ENCODE results near the gene CUX1. TPM values are rescaled to one million over a fixed set of nuclear protein-coding genes. Genes with fewer than 3 reads are reported as not detected.
"Not testable (repeated sequence)": the region's sequence is repeated elsewhere in the genome, so short reads cannot be mapped to it uniquely, and the experiment has no call there.

Gene CUX1
- total RNA-seq, 1 donor from 2014 or later, result 56.5 TPM

GRCh38 chr7:102004848-102005247 is 187.4 kb downstream of the CUX1 start:
- peaks cover 7% of the 10 kb centered on the region for H3K27me3 Mint-ChIP-seq (ENCODE audit: unreplicated experiment)
- H3K4me3 Mint-ChIP-seq (ENCODE audit: unreplicated experiment), result no peak overlapping the region
- H3K9me3 Mint-ChIP-seq (ENCODE audit: unreplicated experiment), result peaks cover 5% of the 10 kb centered on the region
- no peaks in the 10 kb centered on the region for H3K36me3 Mint-ChIP-seq (ENCODE audit: unreplicated experiment)
- DNase-seq, result no peak
- no peak for TF ChIP-seq CTCF (IDR thresholded peaks at IDR 0.05; ENCODE audit: partially characterized antibody, unreplicated experiment)
- H3K27ac Mint-ChIP-seq (ENCODE audit: unreplicated experiment), result no peak overlapping the region
- H3K4me1 Mint-ChIP-seq (ENCODE audit: low read depth, unreplicated experiment), result peaks cover 15% of the 10 kb centered on the region

DNA sequence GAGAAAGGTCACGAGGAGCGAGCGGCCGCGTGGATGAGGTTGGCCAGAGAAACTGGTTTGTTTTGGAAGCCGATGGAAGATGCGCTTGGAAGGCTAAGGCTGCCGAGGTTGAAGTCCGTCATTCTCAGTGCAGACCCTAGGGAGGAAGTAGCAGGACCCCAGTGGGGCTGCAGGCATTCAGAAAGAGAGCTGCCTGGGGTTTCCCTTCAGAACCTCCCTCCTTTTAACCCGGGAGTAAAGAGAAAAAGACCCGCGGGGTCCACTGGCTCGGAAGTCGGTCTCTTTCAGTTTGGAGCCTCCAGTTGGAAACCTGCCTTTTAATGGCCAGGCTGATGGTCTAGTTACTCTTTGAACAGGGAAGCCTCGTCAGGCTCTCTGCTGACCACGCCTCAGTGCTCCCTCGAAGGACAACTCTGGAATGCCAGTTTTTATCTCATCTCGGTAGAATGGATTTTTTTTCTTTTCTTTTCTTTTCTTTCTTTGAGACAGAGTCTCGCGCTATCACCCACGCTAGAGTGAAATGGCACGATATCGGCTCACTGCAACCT is 188.6 kb downstream of the CUX1 start:
- Mint-ChIP-seq H3K27ac (ENCODE audit: unreplicated experiment) (no peak overlapping the region), H3K36me3 (ENCODE audit: unreplicated experiment) (no peaks in the 10 kb centered on the region), H3K4me3 (ENCODE audit: unreplicated experiment) (no peak overlapping the region), H3K27me3 (ENCODE audit: unreplicated experiment) (peaks cover 5% of the 10 kb centered on the region), H3K9me3 (ENCODE audit: unreplicated experiment) (peaks cover 5% of the 10 kb centered on the region), H3K4me1 (ENCODE audit: low read depth, unreplicated experiment) (peaks cover 10% of the 10 kb centered on the region)
- no peak for TF ChIP-seq CTCF (IDR thresholded peaks at IDR 0.05; ENCODE audit: partially characterized antibody, unreplicated experiment)
- no peak for DNase-seq

DNA sequence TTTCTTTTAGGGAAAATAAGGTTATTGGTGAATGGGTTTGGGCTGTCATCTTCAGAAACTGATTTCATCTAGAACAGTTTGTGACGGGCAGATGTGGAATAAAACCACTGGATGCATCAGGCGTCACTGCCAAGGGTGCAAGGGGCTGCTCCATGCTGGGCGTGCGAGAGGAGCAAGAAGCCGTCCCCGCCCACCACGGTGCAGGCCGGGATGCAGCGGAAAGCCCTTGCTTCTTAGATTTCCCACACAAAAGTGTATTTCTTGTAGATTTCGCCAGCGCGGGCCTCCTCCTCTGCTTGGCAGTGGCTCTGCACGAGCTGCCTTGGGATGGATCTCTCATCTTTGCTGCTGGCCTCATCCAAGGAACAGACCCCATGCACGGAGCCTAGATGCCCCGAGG is 189.3 kb downstream of the CUX1 start:
- DNase-seq, result no peak
- Mint-ChIP-seq H3K27me3 (ENCODE audit: unreplicated experiment) (peaks cover 5% of the 10 kb centered on the region), H3K9me3 (ENCODE audit: unreplicated experiment) (peaks cover 5% of the 10 kb centered on the region), H3K4me3 (ENCODE audit: unreplicated experiment) (no peak overlapping the region), H3K27ac (ENCODE audit: unreplicated experiment) (no peak overlapping the region), H3K4me1 (ENCODE audit: low read depth, unreplicated experiment) (peaks cover 10% of the 10 kb centered on the region), H3K36me3 (ENCODE audit: unreplicated experiment) (no peaks in the 10 kb centered on the region)
- TF ChIP-seq CTCF (IDR thresholded peaks at IDR 0.05; ENCODE audit: partially characterized antibody, unreplicated experiment), result no peak

- no peak overlapping the region for H3K4me3 Mint-ChIP-seq (ENCODE audit: unreplicated experiment)
- H3K27me3 Mint-ChIP-seq (ENCODE audit: unreplicated experiment), result peaks cover 5% of the 10 kb centered on the region
- no peak for TF ChIP-seq CTCF (IDR thresholded peaks at IDR 0.05; ENCODE audit: partially characterized antibody, unreplicated experiment)
- no peaks in the 10 kb centered on the region for H3K36me3 Mint-ChIP-seq (ENCODE audit: unreplicated experiment)
- DNase-seq, result no peak
- peaks cover 5% of the 10 kb centered on the region for H3K9me3 Mint-ChIP-seq (ENCODE audit: unreplicated experiment)
- H3K27ac Mint-ChIP-seq (ENCODE audit: unreplicated experiment), result no peak overlapping the region
- peaks cover 11% of the 10 kb centered on the region for H3K4me1 Mint-ChIP-seq (ENCODE audit: low read depth, unreplicated experiment)
Observed at GRCh38 chr7:102008535-102009262, 191.3 kb downstream of the CUX1 start.

DNA sequence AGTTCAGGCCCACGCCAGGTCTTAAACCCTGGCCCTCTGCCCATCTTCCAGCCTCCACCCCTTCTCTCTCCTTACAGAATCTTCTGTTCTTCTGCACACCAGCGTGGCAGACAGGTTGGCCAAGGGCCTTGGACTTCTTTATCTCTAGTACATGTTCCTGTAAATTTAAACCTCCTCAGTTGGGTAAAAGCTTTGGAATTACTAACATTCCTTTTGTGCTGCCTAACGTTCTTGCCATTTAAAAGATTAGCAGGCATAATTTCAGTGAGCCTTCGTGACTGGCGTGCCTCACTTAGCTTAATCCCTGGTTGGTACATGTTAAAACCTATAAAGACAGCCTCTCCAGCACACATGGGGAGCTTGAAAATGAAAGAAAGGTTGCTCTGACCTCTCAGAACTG is 192.2 kb downstream of the CUX1 start:
- DNase-seq, result no peak
- Mint-ChIP-seq H3K27ac (ENCODE audit: unreplicated experiment) (no peak overlapping the region), H3K9me3 (ENCODE audit: unreplicated experiment) (peaks cover 3% of the 10 kb centered on the region), H3K36me3 (ENCODE audit: unreplicated experiment) (no peaks in the 10 kb centered on the region), H3K27me3 (ENCODE audit: unreplicated experiment) (peaks cover 5% of the 10 kb centered on the region), H3K4me1 (ENCODE audit: low read depth, unreplicated experiment) (peaks cover 14% of the 10 kb centered on the region), H3K4me3 (ENCODE audit: unreplicated experiment) (no peak overlapping the region)
- TF ChIP-seq CTCF (IDR thresholded peaks at IDR 0.05; ENCODE audit: partially characterized antibody, unreplicated experiment), result no peak

DNA sequence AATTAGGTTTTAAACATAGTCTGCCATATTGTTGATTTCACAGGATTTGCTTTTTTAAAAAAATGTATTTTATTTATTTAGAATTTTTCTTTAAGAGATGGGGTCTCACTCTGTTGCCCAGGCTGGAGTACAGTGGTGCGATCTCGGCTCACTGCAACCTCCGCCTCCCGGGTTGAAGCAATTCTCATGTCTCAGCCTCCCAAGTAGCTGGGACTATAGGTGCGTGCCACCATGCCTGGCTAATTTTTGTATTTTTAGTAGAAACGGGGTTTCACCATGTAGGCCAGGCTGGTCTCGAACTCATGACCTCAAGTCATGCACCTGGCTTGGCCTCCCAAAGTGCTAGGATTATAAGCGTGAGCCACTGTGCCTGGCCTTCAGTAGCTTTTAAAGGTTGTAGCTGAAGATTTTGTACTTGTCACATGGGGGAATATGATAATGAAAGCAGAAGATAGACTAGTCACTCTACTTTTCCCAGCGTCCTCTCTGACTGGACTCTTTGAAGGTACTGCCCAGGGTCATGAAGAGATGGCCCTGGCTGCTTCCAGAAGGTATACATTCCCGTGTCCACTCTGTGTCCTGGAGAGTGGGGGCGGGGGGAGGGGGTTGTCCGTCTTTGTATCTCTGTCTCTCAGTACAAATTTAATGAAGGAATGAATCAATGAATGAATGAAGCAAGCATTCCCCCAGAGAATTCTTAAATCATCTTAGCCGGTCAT is 194.8 kb downstream of the CUX1 start:
- not testable (repeated sequence) for H3K27ac Mint-ChIP-seq (ENCODE audit: unreplicated experiment); H3K36me3 Mint-ChIP-seq (ENCODE audit: unreplicated experiment); DNase-seq; H3K4me3 Mint-ChIP-seq (ENCODE audit: unreplicated experiment); H3K9me3 Mint-ChIP-seq (ENCODE audit: unreplicated experiment); H3K27me3 Mint-ChIP-seq (ENCODE audit: unreplicated experiment)
- peaks cover 13% of the 10 kb centered on the region for H3K4me1 Mint-ChIP-seq (ENCODE audit: low read depth, unreplicated experiment)
